Measurements from ENCODE around the gene CAMK2N2.
"Not testable (repeated sequence)": the region's sequence is repeated elsewhere in the genome, so short reads cannot be mapped to it uniquely, and the experiment has no call there.

CAMK2N2 gene

DNA sequence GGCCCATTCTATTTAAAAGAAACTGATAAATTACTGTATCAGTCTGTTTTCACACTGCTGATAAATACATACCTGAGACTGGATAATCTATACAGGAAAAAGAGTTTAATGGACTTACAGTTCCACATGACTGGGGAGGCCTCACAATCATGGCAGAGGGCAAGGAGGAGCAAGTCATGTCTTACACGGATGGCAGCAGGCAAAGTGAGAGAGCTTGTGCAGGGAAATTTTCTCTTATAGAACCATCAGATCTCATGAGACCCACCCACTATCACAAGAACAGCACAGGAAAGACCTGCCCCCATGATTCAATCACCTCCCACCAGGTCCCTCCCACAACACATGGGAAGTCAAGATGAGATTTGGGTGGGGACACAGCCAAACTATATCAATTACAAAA lies 5.9 kb upstream of the CAMK2N2 start:
- DNase-seq: not testable (repeated sequence)

DNA sequence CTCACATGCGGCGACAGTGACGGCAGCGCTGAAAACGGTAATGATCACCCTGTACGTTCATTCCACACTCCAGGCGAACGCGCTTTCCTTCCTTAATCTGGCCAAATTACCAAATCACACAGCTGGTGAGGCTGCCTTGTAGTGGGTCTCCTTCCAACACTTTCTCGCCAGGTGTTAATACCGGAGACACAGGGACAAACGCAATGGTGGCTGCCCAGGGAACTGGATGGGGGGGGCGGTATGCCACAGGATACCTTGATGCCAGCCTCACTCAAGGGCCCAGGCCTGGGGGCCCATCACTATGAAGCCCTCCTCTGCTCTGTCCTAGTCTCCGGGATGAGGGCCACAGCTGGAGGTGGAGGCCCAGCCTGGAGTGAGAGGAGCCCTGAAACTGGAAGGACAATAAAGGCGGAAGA lies 1.4 kb upstream of the CAMK2N2 start:
- no peak for DNase-seq

DNA sequence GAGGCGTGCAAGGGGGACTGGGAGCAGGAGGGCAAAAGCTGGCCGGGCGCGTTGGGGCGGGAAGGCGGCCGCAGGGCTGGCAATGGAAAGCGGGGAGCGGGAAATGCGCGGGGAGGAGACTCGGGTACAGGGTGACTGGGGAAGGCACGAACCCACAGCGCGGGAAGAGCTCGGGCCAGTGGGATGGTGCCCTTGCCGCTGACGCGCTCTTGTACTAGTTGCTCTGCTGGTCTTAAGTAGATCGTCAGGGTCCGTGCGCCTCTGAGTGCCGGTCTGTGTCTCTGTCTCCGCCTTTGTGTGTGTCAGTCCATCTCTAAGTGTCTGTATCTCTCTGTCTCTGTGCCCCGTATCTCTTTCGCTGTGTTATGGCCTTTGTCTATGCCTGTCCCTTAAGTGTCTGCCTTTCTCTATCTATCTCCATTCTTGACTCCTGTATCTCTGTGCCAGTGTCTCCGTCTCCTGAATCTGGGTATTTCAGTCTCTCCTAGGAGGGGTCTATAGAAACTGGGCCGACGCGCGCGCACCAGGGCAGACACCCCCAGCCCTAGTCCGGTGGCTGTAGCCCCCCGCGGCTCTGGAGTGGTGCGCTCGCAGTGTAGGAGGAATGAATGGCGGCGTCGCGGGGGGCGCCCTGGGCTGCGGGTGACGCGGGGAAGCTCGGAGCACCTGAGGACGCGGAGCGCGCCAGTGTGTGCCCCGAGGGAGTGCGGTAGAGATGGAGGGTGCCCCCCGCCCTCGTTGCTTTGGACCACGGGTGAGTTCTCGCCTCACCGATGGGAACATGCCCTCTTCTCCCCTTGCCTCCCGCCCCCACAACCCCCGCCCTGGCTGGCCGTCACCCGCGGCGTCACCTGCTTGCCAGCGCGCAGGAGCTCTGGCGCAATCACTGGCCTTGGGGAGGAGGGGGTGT lies 756 bp upstream of the CAMK2N2 start:
- peak; percentile 21 for DNase-seq

DNA sequence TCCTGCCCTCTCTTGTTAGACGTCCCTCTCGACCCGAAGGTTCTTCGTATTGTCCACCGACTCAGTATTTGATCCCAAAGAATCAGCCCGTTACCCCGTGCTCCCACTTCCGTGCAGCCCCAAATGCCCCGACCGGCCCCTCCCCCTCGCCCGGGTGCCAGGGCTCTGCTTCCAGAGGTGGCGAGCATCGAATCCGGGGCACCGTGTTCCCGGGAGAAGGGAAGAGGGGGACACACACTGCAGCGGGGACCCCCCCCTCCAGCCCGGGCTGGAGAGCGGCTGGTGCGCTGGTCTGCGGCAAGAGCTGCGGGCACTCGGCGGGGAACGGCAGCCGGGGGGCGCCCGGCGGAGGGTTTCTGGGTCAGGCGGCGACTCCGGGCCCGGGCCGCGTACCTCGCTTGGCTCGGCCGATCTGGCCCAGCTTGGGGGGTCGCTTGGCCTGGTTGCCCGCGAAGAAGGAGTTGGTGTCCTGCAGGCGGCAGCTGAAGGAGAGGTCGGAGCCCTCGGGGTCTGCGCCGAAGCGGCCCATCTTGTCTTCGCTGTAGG lies 556 bp downstream of the CAMK2N2 start:
- DNase-seq: no peak

DNA sequence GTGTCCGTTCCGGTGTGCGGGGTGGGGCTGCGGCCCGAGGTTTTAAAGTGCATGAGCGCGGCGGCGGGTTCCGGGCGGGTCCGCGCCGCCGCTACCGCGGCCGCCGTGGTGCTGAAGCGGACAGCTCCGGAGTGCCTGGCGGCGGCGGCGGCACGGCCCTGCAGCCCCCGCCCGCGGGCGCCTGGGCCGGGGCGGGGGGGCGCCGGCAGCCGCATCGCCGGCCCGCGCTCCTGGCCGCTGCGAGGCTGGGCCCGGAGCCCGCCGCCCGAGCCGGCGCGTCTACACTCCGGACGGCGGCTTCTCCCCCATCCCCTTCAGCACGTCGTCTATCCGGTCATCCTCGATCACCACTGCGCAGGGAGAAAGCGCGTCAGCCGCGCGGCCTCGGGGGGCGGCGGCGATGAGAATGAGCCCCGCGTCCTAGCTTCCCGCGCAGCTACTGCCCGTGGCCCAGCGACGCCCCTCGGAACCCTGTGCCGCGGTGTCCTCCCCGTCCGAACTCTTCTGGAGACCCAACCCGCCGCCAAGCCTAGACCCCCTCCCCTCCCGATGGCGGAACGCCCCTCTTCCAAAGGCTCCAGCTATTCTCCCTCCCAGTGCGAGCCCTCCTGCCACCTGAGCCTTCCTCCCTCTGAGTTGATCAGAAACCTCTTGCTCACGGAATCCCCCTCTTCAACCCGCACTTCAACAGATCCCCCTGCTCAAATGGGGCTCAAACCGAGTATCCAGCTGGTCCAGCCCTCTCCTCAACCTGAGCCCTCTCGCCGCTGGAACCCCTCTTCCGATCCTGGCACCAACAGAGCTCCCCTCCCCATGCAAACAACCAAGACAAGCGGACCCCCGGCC lies 1.3 kb downstream of the CAMK2N2 start:
- DNase-seq: no peak

DNA sequence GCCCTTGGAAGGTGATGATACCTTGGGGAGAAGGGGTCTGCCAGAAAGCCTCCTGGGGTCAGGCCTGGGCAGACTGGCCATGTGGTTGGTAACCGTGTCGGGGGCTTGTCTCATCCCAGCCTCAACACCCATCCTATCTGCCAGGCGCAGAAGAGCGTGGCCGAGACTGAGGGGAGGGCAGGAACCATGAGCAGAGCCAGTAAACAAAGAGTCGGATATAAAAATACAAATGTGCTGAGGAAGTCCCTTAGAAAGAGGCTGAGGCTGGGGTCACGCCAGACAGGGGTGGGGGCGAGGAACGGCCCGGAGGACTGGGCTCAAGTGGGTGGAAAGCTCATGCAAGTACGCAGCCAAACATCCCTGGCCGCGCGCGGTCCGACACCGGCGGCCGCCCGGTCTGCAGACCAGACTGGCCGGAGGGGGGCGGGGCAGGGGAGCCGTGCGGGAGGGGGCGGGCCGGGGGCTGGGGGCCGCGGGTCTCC lies 1.9 kb downstream of the CAMK2N2 start:
- DNase-seq: no peak

DNA sequence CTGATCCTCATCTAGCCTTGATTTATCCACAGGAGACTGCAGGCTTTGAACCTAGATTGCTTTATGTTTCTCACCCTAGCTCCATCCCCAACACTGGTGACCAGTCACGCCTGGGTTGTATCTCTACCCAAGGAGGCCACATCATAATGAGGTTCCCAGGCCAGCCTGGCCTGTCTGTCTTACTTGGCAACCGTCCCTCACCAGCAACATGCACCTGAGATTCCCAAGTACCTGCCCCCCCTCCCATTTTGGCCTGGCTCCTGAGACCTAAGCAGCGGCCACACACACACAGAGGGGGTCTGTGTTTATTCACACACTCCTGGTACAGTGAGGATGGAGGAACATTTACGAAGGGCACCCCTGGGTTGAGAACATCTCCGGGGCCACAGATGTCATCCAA lies 2.4 kb downstream of the CAMK2N2 start:
- DNase-seq: no peak

DNA sequence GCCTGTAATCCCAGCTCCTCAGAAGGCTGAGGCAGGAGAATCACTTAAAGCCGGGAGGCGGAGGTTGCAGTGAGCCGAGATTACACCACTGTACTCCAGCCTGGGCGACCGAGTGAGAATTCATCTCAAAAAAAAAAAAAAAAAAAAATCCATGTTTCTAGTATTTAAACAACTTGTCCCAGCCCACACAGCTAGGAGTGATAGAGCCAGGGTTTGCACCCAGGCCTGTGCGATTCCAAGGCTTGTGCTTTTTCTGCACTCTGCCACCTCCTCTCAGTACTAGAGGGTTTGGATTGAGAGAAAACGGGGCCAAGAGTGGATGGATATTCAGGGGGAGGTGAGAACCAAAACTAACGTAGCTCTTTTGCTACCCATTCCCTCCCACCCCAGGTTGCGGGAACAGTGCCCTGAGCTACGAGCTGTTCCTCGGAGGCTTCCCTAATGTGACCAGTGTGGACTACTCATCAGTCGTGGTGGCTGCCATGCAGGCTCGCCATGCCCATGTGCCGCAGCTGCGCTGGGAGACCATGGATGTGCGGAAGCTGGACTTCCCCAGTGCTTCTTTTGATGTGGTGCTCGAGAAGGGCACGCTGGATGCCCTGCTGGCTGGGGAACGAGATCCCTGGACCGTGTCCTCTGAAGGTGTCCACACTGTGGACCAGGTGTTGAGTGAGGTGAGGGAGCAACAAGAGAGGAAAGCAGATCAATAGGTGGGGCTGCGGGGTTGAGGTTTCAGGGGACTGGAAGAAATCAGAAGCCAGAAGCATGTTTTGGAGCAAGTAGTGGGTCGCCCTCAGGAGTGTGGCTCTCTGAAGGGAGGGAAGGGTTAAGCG lies 4.1 kb downstream of the CAMK2N2 start:
- DNase-seq: no peak

DNA sequence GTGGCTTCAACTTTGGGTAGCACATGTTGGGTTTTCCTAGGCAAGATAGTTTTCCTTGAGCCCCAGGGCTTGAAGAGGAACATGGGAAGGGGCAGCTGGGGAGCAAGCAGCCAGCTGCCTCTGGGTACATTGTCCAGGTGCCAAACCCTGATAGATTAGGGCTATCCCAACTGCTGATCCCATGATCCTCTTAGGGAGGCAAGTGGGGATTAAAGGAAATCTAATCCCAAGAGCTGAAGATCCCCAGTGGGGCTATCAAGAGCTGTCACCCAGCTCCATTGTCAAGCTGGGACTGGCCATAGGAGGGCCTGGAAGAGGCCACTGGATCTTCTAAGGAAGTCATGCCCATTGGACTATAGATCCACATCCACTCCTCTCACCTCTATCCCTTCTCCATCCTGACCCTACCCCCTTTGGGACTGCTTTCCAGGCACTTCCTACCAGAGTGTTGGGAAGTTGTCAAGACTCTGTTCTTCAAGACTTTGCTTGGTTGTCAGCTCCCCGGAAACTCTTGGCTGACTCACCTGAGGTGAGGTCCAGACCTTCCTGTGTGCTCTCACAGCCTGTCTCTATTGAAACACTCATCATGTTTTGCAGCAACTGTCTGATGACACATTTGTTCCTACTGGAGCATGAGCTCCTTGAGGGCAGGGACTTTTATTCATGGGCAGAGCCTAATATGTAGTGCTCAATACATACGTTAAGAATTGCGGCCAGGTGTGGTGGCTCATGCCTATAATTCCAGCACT lies 5.9 kb downstream of the CAMK2N2 start:
- DNase-seq: peak; percentile 45

DNA sequence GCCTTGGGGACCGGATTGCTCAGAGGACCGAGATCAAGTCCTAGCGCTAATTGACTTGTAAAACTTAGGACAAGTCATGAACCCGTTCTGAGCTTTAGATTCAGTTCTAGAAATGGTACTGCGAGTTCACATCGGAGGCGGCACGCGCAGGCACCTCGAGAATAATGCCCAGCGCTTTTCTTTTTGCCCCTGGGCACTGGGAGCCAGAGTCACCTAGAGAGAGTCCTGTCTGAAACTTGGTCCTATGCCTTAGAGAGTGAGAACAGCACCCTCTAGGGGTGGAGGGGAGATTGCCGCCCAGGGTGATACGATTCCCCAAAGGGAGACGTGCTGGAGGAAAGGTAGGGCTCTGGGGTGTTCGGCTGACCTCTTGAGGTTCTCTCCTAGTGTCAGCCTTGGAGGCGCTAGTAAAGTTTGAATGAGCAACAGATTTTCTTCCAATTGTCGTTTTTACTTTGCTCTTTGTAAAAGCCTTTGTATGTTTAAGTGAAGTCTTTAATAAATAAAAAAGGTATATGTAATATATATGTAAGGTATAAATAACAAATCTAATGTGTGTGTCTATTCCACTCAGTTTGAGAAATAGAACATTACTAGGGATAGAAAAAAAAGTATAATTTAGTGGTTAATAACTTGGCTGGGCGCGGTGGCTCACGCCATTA lies 11.1 kb downstream of the CAMK2N2 start:
- DNase-seq: peak; percentile 96

DNA sequence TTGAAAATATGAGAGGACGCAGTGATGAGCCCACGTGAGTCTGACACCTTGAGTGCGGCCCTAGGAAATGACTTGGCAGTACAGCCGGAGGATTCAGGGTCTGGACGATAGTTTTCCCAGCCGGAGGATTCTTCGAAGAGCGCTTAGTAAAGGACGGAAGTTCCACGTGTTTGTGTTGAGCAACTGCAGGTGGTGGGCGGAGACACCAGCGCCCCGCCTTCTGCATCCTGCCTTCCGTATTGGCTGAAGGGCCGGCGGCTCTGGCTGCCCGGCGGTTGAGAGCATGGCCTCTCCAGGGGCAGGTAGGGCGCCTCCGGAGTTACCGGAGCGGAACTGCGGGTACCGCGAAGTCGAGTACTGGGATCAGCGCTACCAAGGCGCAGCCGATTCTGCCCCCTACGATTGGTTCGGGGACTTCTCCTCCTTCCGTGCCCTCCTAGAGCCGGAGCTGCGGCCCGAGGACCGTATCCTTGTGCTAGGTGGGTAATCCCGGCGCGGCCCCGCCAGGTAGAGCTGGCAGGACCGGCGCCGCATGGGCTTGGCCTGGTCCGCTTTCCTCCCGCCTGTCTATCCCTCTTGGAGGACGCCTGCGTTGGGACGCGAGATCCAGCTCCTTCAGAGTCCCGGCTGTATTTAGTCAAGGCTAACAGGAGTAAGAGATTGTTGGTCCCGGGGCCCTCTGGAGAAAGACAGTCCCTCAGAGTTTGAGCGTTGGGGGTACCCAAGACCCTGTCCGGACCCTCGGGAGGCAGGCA lies 11.8 kb downstream of the CAMK2N2 start, which contains the start of gene EEF1AKMT4:
EEF1AKMT4 (plus strand) TSS at position 261 of the 755 bp plus-strand sequence; CDS start at position 284, 23 bp downstream.
- DNase-seq: peak; percentile 99

DNA sequence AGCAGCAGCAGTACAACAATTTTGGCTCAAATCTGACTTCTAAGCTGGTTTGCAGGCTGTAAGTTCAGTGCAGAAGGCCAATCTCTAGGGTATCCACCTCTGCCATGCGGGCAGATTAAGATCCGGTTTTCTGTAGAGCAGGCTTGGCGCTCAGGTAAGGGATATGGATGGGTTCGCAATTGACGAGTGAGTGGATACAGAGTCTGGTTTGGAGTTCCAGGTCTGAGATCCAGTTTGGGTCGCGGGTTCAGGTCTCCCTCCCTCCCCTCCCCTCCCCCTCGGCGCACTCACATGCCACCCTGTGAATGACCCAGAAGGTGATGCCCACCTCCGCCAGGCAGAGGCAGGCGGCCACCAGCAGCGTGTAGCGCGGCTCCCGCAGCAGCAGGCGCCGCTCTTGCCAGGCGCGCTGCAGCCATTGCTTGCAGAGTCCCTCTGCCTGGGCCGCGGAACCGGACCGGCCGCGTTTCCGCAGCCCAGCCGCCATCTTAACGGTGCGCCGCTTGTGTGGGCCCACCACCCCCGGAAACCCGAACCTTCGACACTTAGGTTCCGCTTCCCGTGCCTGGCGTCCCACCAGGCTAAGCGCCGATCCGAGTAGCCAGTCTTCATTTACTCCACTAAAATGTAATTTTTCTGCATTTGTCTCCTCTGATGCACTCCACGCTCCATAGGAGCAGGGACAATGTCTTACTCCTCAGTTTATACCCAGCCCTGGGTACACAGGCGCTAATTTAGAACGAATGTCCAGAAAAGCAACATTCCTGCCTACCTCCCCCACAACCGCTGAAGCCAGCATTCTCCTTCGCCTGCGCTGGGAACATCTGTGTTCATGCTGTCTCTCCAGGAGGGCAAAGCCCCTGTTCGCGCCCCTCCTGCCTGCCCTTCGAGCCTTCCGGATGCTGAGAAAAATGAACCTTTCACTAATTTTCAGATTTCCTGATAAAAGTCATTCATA lies 12.6 kb downstream of the CAMK2N2 start, which contains the start of gene ALG3:
ALG3 (minus strand) TSS at position 509 of the 958 bp plus-strand sequence; CDS start at position 487, 22 bp downstream.
- DNase-seq: peak; percentile 88

DNA sequence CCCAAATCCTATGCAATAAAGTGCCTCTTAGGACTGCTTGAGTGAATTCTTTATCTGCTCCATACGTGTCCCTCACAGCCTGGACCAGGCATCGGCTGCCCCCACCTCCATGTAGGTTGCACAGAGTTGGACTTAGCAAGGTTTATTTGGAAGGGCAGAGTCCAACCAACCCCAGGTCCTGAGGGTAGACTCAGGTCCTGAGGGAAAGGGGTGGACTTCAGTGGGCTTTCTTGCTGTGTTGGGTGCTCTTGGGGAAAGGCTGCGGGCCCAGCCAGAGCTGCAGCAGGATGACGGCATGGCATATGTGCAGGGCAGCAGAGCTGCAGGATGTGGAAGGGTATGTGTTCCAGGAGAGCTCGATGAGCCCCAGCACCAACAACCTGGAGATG lies 19.1 kb downstream of the CAMK2N2 start:
- no peak for DNase-seq

DNA sequence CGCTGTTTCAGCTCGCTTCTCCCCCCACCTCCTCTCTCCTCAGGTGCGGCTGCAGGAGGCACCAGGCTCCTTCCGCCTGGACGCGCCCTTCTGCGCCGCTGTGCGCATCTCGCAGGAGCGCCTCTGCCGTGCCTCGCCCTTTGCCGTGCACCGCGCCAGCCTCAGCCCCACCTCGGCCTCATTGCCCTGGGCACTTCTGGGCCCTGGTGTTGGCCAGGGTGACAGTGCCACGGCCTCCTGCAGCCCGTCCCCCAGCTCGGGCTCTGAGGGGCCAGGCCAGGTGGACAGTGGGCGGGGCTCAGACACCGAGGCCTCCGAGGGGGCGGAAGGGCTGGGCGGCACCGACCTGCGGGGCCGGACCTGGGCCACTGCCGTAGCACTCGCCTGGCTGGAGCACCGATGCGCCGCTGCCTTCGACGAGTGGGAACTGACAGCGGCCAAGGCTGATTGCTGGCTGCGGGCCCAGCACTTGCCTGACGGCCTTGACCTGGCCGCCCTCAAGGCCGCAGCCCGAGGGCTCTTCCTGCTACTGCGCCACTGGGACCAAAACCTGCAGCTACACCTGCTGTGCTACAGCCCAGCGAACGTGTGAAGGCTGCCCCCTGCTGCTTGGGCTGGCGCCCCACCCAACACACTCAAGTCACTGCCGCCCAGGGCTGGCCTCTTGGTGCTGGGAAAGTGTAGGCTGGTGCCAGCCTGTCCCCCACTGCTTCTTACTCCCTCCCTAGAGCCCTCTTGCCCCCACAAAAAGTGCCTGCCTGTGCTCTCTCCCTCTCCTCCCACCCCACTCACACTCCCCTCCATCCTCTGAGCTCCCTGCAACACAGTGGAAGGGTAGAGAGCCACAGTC lies 19.7 kb downstream of the CAMK2N2 start:
- no peak for DNase-seq

DNA sequence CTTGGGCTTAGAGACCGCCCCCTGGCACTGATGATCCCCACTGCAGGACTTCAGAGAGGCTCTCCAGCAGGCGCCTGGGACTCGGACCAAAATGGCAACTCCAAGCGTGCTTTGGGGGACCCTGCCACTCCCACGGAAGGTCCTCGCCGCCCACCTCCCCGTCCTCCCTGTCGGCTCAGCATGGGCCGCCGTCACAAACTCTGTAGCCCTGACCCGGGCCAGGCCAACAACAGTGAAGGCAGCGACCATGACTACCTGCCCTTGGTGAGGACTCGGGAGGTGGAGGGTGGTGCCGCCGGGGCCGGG lies 20.3 kb downstream of the CAMK2N2 start:
- DNase-seq: no peak

DNA sequence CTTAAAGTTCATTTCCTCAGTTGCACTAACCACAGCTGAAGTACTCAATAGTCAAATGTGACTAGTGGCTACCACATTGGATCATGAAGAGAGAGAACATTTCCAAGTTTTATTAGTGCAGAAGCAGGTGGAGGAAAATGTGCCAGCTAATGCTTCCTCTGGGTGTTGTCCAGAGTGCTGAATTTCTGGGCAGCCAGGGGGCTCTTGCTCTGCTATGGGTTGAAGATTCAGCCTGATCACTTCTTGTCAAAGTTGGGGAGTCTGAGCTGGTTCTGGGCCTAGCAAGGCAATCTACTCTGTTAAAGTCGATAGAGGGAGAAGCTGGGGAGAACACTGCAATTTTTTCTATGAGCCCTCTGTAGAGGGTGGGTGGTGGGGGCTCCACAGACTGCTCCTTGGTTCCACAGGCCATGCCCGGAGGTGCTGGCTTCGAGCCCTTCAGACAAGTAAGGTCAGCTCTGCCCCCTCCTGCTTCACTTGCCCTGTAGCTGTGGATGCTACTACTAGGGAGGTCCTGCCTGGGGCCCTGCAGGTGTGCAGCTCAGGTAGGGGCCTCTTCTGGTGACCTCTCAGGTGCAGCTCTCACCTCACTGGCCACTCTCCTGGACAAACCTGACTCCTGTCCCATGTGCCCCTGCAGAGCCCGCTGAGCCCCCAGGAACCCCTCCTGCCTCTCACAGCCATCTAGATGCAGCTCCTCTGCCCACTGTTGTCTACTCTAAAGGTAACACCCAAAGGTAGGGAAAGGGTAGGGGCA lies 20.8 kb downstream of the CAMK2N2 start:
- DNase-seq: no peak

DNA sequence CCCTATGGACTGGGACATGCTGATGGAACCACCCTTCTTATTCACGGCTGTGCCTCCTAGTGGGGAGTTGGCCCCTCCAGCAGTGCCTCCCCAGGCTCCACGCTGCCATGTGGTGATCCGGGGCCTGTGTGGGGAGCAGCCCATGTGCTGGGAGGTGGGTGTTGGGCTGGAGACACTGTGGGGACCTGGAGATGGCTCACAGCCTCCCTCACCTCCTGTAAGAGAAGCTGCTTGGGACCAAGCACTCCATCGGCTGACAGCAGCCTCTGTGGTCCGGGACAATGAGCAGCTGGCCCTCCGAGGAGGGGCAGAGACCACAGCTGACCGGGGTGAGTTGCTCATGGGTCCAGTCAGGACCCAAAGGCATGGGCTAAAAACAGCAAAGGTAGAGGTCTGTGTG lies 21.6 kb downstream of the CAMK2N2 start:
- DNase-seq: no peak
